T-helper 1 cell treated with Interleukin-12 subunit alpha and Interleukin-12 subunit beta and Interleukin-4 antibody, amounts not matched to agents 30 μg/mL and 1 μg/mL, for 36 hours (primary cell): ENCODE measurements around the gene PIGL.
"Not testable (repeated sequence)": the region's sequence is repeated elsewhere in the genome, so short reads cannot be mapped to it uniquely, and the experiment has no call there.

Experiments used
- H3K27ac Mint-ChIP-seq: one replicate; pipeline ENCODE4 v1.8.0; 2021; ENCODE audit warnings: mild to moderate bottlenecking, mixed read lengths
- H3K27me3 Mint-ChIP-seq: one replicate; pipeline ENCODE4 v1.8.0; 2021; ENCODE audit warnings: low read depth, mixed read lengths
- H3K36me3 Mint-ChIP-seq: one replicate; pipeline ENCODE4 v1.8.0; 2021; ENCODE audit warnings: low read depth, mixed read lengths
- H3K4me1 Mint-ChIP-seq: one replicate; pipeline ENCODE4 v1.8.0; 2021; ENCODE audit warnings: low read depth, mixed read lengths
- H3K4me3 Mint-ChIP-seq: one replicate; pipeline ENCODE4 v1.8.0; 2021; ENCODE audit warnings: mild to moderate bottlenecking, moderate library complexity, mixed read lengths
- H3K9me3 Mint-ChIP-seq: one replicate; pipeline ENCODE4 v1.8.0; 2021; ENCODE audit warnings: mixed read lengths

PIGL gene

DNA sequence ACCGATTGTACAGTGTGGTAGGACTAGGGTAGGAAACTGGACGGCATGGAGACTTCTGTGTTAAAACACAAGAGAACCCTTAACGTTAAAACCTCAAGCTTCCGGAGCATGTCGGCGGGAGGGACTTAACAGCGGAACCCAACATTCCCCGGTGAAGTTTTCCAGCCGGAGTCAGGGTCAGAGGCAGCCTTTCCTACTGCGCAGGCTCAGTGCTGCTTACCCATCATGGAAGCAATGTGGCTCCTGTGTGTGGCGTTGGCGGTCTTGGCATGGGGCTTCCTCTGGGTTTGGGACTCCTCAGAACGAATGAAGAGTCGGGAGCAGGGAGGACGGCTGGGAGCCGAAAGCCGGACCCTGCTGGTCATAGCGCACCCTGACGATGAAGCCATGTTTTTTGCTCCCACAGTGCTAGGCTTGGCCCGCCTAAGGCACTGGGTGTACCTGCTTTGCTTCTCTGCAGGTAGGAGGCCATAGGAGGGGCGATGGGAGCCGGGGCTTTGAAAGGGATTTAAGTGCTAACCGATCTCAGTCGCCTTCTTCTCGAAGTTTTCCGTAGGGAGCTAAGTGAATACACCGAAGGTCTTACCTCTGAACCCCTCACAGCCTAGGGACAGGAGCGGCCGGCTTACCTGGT, at the start of gene PIGL:
TSS of gene PIGL (plus strand) at position 209 of the 634 bp plus-strand sequence. CDS start at position 226, 17 bp downstream.
- H3K4me1 Mint-ChIP-seq = peaks cover 32% of the 10 kb centered on the region

DNA sequence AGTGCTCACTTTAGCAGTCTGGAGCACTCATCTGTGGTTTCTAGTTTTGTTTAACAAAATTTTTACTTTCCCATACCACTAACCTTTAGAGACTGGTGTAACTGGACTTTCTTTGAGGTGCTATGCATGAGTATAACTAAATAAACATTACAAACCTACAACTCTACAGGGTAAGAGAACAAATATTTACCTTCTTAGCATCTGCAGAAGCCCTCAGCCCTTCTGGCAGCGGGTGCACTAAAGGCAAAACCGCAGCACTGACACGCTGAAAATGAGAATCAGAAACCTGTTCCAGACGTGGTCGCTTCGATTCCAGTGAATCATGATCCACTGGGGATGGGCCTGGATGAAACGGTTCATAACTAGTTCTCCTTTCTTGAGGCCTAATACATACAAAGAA, 45.4 kb upstream of the PIGL start:
- Mint-ChIP-seq H3K27ac (no peak overlapping the region), H3K36me3 (peaks cover 17% of the 10 kb centered on the region), H3K4me3 (no peak overlapping the region), H3K9me3 (no peaks in the 10 kb centered on the region), H3K27me3 (no peaks in the 10 kb centered on the region), H3K4me1 (peaks cover 13% of the 10 kb centered on the region)

More for the DNA sequence above, at the start of gene PIGL:
- H3K9me3 Mint-ChIP-seq = no peaks in the 10 kb centered on the region
- H3K27ac Mint-ChIP-seq = peak within 1 kb of the TSS; percentile 91
- peak within 1 kb of the TSS; percentile 97 for H3K4me3 Mint-ChIP-seq
- H3K27me3 Mint-ChIP-seq = no peaks in the 10 kb centered on the region
- H3K36me3 Mint-ChIP-seq = peaks cover 2% of the 10 kb centered on the region

DNA sequence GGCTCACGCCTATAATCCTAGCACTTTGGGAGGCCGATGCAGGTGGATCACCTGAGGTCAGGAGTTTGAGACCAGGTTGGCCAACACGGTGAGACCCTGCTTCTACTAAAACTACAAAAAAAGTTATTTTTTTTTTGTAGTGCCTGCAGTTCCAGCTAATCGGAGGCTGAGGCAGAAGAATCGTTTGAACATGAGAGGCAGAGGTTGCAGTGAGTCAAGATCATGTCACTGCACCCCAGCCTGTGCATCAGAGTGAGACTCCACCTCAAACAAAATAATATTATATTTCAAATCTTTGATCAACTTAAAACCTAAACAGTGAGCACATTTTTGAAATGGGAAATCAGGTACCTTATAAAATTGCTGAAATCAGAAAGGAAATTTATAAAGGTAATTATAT, 38.2 kb upstream of the PIGL start:
- H3K27me3 Mint-ChIP-seq = no peaks in the 10 kb centered on the region
- peaks cover 4% of the 10 kb centered on the region for H3K4me1 Mint-ChIP-seq
- no peaks in the 10 kb centered on the region for H3K9me3 Mint-ChIP-seq
- H3K27ac Mint-ChIP-seq = no peak overlapping the region
- H3K4me3 Mint-ChIP-seq = no peak overlapping the region
- H3K36me3 Mint-ChIP-seq = peaks cover 13% of the 10 kb centered on the region

DNA sequence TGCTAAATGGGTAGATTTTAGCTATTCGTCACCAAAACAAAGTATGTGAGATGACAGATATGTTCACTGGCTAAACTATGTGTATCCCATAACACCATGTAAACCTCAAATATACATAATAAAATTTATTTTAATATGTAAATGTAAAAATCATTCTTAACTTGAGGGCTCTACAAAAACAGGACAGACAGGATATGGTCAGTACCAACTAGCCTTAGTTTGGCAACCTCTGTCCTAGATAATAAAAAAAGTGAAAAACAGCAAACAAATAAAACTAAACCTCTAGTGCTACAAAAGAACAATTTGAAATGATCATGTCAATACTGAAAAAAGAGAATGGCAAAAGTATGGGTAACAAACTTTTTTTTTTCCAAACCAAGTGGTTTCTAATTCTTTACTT, 35.4 kb upstream of the PIGL start:
- Mint-ChIP-seq H3K9me3 (no peaks in the 10 kb centered on the region), H3K27ac (no peak overlapping the region), H3K4me1 (peaks cover 11% of the 10 kb centered on the region), H3K4me3 (no peak overlapping the region), H3K36me3 (peaks cover 28% of the 10 kb centered on the region), H3K27me3 (no peaks in the 10 kb centered on the region)

DNA sequence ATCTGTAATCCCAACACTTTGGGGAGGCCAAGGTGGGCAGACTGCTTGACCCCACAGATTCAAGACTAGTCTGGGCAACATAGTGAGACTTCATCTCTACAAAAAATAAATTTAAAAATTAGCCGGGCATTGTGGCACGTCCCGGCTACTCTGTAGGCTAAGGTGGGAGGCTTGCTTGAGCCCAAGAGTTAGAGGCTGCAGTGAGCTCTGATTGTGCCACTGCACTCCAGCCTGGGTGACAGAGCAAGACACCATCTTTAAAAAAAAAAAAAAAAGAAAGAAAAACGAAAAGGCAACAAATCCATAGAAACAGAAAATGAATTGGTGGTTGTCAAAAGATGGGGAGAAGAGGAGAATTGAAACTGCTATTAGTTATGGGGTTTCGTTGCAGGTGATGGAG, 29.4 kb upstream of the PIGL start:
- Mint-ChIP-seq H3K9me3 (no peaks in the 10 kb centered on the region), H3K27ac (no peak overlapping the region), H3K27me3 (no peaks in the 10 kb centered on the region), H3K36me3 (peaks cover 33% of the 10 kb centered on the region), H3K4me3 (no peak overlapping the region), H3K4me1 (peaks cover 7% of the 10 kb centered on the region)

DNA sequence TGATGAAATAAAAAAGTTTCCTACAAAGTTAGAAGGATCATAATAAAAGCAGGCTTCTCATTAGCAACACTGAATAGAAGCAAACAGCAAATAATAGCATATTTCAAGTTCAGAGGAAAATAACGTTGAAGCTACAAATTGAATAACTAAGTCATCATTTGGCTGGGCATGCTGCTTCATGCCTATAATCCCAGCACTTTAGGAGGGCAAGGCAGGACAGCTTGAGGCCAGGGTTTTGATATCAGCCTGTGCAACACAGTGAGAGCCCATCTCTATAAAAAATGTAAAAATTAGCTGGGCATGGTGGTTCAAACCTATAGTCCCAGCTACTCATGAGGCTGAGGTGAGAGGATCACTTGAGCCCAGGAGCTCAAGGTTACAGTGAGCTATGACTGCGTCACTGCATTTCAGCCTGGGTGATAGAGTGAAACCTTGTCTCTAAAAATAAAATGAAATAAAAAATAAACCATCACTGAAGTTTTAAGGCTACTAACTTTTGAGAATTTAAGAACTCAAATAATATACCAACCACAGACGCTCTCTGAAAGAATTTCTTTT, 27.1 kb upstream of the PIGL start:
- Mint-ChIP-seq H3K27me3 (no peaks in the 10 kb centered on the region), H3K9me3 (no peaks in the 10 kb centered on the region), H3K27ac (no peak overlapping the region), H3K4me1 (peaks cover 13% of the 10 kb centered on the region), H3K4me3 (no peak overlapping the region), H3K36me3 (peaks cover 33% of the 10 kb centered on the region)

DNA sequence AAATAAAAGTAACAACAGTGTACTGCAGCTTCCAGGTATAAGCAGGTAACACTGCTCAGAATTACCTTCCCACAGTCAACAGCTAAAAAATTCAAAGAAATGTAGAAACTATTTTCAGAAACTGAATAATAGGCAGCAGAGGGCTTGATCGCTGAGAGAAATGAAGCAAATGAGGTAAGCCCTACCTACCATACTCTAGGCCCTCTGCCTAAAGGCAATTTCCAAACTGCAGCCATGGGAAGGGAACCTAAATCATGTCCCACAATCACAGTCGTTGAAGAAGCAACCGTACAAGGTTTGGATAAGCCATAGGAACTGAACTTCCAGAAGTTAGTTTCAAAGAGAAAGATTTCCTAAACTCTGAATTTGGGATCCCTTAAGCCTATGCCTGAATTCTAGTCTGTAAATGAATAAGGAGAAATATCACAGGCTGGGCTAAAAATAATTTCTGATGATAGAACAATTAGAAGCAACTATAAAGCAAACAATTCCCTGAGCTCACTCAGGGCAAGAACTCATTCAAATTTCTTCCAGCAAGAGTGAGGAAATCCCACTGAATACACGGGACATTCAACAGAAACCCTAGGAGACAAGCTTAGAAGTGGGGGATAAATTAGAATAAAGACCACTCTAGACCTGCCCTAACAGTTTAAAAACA, 26.2 kb upstream of the PIGL start:
- Mint-ChIP-seq H3K27me3 (no peaks in the 10 kb centered on the region), H3K36me3 (peaks cover 30% of the 10 kb centered on the region), H3K27ac (no peak overlapping the region), H3K4me1 (peaks cover 12% of the 10 kb centered on the region), H3K4me3 (no peak overlapping the region), H3K9me3 (no peaks in the 10 kb centered on the region)

DNA sequence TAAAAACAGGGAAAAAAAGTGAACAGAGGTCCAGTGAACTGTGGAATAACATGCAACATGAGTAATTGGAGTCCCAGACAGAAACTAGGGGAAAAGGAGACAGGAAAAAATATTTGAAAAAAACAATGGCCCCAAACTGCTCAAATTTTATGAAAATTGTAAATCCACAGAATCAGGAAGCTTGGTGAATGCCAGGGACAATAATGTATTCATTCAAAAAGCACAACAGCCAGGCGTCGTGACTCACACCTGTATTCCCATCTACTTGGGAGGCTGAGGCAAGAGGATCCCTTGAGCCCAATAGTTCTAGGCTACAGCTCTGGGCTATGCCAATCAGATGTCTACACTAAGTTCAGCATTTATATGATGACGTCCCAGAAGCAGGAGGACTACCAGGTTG, 25.4 kb upstream of the PIGL start:
- H3K27me3 Mint-ChIP-seq = no peaks in the 10 kb centered on the region
- H3K27ac Mint-ChIP-seq = no peak overlapping the region
- peaks cover 29% of the 10 kb centered on the region for H3K36me3 Mint-ChIP-seq
- peaks cover 12% of the 10 kb centered on the region for H3K4me1 Mint-ChIP-seq
- no peaks in the 10 kb centered on the region for H3K9me3 Mint-ChIP-seq
- H3K4me3 Mint-ChIP-seq = no peak overlapping the region

DNA sequence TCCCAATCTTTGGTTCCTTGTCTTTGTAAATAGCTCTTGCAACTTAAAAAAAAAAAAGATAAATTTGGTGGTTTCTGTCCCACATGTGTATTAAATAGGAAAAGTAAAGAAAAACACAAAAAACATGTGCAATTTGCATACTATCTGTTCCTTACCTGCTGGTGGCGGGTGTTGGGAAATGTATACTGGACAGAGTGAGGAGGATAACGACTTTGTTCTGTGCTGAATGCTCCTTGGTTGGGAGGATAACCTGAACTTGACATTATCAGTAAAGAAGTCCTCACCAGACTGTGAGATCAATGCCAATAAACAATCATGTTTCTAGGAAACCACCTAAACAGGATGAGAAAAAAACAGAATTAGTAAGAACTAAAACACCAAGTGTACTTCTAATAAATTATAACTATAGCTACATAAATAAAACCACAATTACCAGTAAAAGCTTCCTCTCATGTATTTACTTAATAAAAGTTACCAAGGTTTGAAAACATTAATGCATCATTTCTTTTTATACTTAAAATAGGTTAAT, 22.6 kb upstream of the PIGL start:
- peaks cover 18% of the 10 kb centered on the region for H3K4me1 Mint-ChIP-seq
- not testable (repeated sequence) for H3K27ac Mint-ChIP-seq
- peaks cover 31% of the 10 kb centered on the region for H3K36me3 Mint-ChIP-seq

DNA sequence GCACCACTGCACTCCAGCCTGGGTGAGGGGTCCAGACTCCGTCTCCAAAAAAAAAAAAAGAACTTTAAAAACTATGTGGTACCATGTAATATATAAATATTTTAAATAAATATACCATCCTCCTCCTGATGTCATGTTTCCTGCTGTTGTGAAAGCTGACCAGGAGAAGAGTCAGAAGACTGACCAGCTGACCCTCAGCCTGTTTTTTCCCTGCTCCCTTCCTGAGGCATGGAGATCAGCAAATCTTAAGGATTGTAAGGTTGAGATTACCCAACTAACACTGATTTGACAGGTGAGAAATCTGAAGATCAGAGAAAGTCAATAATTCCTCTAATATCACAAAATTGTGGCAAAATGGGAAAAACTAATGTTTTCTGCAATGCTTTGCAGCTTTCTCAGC, 19.7 kb upstream of the PIGL start:
- Mint-ChIP-seq H3K4me3 (no peak overlapping the region), H3K36me3 (peaks cover 28% of the 10 kb centered on the region), H3K27me3 (no peaks in the 10 kb centered on the region), H3K27ac (no peak overlapping the region), H3K9me3 (no peaks in the 10 kb centered on the region), H3K4me1 (peaks cover 18% of the 10 kb centered on the region)

More for the DNA sequence above, 22.6 kb upstream of the PIGL start:
- H3K4me3 Mint-ChIP-seq, H3K27me3 Mint-ChIP-seq, H3K9me3 Mint-ChIP-seq: not testable (repeated sequence)

DNA sequence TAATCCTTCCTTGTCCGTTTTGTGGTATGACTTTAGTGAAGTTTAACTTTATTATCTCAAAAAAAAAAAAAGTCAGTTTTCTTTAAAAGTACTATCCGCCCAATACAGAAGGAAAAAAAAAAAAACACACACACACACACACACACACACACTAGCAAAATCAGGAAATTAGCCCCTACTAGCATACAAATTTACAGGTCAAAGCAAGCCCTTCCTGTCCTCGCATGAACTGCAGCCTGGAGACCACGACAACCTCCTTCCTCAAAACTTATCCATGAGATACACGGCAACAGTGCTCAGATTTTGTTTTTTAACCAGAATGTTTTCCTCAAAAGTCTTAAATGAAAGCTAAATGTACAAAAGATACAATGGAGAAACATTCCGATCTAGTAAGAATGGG, 17.9 kb upstream of the PIGL start:
- Mint-ChIP-seq H3K4me3 (no peak overlapping the region), H3K36me3 (peaks cover 17% of the 10 kb centered on the region), H3K27me3 (no peaks in the 10 kb centered on the region), H3K4me1 (peaks cover 22% of the 10 kb centered on the region), H3K9me3 (no peaks in the 10 kb centered on the region), H3K27ac (no peak overlapping the region)

DNA sequence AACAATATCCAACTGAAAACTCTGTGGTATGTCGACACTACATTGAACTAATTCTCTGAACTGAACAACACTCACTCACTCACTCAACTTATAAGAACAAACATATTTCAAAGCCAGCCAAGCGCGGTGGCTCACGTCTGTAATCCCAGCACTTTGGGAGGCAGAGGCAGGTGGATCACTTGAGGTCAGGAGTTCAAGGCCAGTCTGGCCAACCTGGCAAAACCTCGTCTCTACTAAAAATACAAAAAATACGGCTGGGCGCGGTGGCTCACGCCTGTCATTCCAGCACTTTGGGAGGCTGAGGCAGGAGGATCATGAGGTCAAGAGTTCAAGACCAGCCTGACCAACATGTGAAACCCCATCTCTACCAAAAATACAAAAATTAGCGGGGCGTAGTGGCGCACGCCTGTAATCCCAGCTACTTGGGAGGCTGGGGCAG, 15.3 kb upstream of the PIGL start:
- H3K4me3 Mint-ChIP-seq, H3K27ac Mint-ChIP-seq, H3K9me3 Mint-ChIP-seq, H3K27me3 Mint-ChIP-seq, H3K36me3 Mint-ChIP-seq: not testable (repeated sequence)
- H3K4me1 Mint-ChIP-seq = peaks cover 23% of the 10 kb centered on the region

DNA sequence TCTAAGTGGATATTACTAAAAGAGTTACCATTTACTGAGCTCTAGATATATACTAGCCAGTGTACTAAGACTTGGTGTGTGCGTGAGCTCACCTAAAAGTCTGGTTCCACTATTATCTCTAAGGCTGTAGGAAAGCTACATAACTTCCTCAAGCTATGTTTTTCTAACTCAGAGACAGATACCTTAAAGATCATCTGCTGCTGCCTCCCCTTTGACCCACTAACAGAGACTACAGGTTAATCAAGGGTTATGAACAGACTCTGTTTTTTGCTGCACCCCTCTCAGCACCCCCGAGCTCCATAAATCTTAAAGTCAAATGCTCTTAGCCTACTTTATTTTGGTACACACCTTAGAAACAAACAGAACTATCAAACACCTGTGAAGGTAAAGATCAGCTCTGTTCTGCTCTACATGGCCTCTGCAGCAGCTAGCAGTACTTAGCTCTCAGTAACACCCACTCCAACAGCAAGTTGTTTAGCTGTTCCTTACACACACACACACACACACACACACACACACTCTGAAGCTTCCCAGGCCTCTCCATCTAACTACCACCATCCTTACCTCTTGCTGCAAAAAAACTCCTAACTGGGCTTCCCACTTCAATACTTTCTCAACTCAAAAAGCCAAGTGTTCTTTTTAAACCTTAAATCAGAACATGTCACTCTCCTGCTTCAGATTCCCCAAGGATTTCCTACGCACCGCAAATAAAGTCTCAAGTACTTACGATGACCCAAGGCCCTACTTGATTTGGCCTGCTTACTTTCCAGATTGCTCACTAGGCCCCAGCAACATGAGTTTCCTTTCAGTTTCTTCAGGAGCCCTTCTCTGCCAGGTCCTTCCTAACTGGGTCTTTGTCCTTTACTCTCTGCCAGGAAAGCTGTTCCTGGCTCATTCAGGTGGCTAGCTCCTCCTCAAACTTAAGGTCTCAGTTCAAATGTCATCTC, 14.2 kb upstream of the PIGL start:
- H3K4me3 Mint-ChIP-seq, H3K27ac Mint-ChIP-seq: not testable (repeated sequence)
- peaks cover 26% of the 10 kb centered on the region for H3K4me1 Mint-ChIP-seq

DNA sequence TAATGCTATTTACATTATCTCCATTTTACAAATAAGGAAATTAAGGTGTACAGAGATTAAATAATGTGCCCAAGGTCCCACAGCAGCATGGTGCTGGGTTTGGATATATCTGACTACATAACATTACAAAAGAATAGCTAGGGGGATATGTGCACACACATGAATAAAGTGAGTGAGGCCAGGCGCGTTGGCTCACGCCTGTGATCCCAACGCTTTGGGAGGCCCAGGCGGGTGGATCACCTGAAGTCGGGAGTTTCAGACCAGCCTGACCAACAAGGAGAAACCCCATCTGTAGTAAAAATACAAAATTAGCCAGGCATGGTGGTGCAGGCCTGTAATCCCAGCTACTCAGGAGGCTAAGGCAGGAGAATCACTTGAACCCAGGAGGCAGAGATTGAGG, 12.2 kb upstream of the PIGL start:
- not testable (repeated sequence) for H3K4me3 Mint-ChIP-seq, H3K27ac Mint-ChIP-seq, H3K9me3 Mint-ChIP-seq, H3K36me3 Mint-ChIP-seq, H3K27me3 Mint-ChIP-seq
- H3K4me1 Mint-ChIP-seq = peaks cover 22% of the 10 kb centered on the region

More for the DNA sequence above, 14.2 kb upstream of the PIGL start:
- H3K27me3 Mint-ChIP-seq, H3K9me3 Mint-ChIP-seq, H3K36me3 Mint-ChIP-seq: not testable (repeated sequence)
